ENCODE measurements around the gene GPR135.

DNA sequence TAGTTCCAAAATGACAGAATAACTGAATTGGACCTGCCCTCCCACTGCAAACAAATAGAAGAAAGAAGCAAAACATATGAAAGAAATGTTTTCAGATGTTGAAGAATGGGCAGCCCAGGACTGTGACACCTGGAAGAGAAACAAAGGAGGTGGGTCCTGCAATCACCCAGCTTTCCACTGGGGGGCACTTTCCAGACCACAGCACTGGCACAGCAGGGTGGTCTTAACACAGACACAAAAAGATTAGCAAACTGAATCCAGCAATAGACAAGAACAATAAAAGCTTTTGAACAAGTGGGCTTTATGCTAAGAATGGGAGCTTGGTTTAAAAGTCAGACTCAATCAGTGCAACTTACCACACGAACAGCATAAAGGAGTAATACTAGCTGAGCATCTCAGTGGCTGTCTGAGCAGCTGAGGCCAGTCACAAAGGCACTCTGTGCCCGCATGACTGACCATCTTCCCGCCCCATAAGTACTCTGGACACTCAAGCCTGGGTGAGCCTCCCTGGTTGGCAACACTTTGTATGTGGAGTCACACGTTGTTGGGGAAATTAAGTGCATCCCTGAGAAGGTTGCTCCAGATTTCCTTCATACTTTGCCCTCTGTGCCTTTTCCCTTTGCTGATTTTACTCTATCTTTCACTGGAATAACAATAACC, 46.9 kb upstream of the GPR135 start:
- TF ChIP-seq, protein P1, sequence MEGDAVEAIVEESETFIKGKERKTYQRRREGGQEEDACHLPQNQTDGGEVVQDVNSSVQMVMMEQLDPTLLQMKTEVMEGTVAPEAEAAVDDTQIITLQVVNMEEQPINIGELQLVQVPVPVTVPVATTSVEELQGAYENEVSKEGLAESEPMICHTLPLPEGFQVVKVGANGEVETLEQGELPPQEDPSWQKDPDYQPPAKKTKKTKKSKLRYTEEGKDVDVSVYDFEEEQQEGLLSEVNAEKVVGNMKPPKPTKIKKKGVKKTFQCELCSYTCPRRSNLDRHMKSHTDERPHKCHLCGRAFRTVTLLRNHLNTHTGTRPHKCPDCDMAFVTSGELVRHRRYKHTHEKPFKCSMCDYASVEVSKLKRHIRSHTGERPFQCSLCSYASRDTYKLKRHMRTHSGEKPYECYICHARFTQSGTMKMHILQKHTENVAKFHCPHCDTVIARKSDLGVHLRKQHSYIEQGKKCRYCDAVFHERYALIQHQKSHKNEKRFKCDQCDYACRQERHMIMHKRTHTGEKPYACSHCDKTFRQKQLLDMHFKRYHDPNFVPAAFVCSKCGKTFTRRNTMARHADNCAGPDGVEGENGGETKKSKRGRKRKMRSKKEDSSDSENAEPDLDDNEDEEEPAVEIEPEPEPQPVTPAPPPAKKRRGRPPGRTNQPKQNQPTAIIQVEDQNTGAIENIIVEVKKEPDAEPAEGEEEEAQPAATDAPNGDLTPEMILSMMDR (IDR thresholded peaks at IDR 0.05), result peak in 2 of 5 experiments; percentile 24 to 27
- TF ChIP-seq EP300 (IDR thresholded peaks at IDR 0.05; ENCODE audit: low read depth) (no peak), POLR2A (IDR thresholded peaks at IDR 0.05) (no peak)
